GM21390 (cell line): Measurements from ENCODE around the gene DCXR.
A peak's percentile ranks its signal among the peaks of the same experiment; 100 is the strongest.

ENCODE experiments used
- ATAC-seq: cut with Tn5 transposase; IDR thresholded peaks from one replicate; pipeline ENCODE4 v1.9.1; 2021; ENCODE audit not compliant: unreplicated experiment

The DCXR gene

DNA sequence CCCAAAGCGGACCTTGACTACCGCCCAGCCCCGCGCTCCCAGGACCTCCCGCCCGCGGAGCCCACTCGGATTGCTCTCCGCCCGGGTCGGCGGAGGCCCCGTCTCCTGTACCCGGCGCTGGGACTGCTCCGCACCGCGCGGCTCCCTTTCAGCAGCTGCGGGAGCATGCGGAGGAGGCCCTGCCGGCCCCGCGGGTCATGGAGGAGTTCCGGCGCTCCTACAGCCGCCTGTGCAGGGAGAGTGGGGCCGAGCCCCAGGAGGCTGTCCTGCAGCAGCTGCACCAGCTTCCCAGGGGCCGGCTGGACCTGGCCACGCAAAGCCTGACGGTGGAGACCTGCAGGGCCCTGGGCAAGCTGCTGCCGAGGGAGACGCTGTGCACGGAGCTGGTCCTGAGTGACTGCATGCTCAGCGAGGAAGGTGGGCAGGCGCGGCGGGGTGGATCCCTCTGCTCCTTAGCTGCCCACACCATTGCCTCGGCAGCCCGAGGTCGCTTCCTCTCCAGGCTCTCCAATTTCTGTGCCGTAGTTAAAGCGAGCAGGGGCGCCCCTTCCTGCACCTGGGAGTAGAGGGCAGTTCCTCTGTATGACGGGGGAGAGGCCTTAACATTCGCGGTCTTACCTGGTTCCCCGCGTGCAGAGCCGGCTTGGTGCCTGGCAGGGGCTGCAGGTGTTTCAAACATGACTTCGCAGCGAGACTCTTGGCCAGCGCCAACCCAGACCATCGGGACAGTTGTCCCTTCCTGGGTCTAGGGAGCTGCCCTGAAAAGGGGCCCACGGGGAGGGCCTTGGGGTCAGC is 13.9 kb downstream of the DCXR start:
- ATAC-seq: peak; percentile 0

DNA sequence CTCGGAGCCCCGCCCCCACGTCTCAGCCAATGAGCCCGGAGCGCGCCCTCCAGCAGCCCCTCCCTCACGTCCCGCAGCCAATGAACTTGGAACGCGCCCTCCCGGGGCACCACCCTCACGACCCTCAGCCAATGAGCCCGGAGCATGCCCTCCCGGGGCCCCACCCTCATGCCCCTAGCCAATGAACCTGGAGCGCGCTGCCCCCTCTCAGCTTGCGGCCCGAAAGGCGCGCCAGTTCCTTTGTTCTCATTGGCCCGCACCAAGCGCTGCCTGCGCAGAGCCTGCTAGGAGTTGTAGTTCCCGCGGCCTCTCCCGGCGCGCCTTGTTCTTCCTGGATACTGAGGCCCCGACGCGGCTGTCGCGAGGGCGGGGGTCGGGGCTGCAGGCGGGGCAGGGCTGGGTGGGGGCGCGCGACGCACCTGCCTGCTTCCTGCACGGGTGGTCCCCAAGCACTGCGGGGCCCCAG is 14.5 kb downstream of the DCXR start, which contains the start of gene LRRC45:
TSS of gene LRRC45 (plus strand) at position 325 of the 466 bp plus-strand sequence. CDS start 339 bp downstream, outside the sequence.
- ATAC-seq: peak; percentile 81

DNA sequence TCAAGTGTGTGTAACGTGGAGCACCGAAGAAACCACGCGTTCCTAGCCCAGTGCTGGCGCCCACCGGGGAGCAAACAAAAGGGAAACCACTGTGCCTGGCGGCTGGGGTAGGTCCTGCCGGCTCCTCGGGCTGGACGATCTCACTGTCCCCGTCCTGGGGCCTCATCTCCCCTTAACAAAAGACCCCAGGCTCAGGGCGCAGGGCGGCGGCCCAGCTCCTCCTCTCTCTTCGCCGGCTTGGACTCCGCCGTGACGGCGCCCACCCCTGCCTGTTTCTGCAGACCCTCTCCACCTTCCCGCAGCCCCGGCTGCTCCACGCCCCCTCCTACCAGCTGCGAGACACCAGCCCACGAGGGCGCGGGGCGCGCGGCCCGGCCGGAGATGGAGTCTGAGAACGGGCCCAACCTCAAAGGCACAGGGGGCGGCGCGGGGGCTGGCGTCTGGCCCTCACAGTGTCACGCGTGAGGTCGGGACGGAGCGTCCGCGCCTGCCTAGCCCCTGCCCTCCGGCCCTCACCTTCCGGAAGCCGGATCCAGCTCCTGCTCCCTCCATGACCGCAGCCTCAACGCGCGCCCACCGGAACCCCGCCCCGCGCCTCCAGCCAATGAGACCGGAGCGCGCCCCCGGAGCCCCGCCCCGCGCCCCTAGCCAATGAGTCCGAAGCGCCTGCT is 15.1 kb downstream of the DCXR start, which contains the start of gene CENPX:
TSS of gene CENPX (minus strand) at position 569 of the 671 bp plus-strand sequence. CDS start at position 552, 17 bp downstream.
- no peak for ATAC-seq

DNA sequence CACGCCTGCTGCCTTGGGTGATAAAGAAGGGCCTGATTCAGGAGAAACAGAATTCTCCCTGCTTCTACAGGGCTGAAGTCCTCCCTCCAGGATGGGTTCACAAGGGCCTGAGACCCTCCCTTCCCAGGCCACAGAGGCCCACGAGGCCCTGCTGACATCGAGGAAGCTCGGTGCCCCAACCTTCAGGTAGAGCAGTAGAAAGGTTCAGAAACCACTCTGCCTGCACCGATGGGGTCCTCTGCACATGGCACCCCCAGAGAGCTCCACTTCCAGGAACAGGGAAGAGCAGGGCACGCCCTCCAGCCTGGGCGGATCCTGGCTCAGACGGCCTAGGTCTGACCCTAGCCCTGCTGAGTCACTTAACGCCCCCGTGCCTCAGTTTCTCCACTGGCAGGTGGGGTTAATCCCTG is 15.6 kb downstream of the DCXR start:
- no peak for ATAC-seq

- no peak for ATAC-seq
Observed at GRCh38 chr17:82021107-82021899, 16.2 kb downstream of the DCXR start.

DNA sequence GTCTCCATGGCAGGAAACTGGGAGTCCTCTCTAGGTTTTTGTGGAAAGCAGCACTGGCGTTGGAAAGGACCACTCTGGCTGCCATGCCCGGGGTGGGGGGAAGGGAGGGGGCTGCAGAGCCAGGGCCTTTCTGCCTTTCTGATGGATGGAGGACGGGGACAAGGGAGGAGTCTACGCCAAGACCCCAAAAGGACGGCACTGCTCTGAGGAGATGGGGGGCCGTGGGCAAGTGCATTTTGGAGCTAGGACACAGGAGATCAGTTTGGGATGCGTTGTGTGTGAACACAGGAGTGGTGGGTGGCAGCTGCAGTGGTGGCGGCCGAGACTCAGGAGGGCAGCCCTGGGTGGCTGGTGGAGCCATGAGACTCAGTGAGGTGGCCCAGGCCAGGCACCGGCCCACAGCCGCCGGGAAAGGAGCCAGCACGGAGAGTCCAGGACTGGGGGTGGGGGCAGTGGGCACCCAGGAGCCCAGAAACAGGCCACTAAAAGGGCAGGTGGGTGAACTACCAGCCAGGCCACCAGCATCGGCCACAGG is 16.9 kb downstream of the DCXR start:
- ATAC-seq: no peak

DNA sequence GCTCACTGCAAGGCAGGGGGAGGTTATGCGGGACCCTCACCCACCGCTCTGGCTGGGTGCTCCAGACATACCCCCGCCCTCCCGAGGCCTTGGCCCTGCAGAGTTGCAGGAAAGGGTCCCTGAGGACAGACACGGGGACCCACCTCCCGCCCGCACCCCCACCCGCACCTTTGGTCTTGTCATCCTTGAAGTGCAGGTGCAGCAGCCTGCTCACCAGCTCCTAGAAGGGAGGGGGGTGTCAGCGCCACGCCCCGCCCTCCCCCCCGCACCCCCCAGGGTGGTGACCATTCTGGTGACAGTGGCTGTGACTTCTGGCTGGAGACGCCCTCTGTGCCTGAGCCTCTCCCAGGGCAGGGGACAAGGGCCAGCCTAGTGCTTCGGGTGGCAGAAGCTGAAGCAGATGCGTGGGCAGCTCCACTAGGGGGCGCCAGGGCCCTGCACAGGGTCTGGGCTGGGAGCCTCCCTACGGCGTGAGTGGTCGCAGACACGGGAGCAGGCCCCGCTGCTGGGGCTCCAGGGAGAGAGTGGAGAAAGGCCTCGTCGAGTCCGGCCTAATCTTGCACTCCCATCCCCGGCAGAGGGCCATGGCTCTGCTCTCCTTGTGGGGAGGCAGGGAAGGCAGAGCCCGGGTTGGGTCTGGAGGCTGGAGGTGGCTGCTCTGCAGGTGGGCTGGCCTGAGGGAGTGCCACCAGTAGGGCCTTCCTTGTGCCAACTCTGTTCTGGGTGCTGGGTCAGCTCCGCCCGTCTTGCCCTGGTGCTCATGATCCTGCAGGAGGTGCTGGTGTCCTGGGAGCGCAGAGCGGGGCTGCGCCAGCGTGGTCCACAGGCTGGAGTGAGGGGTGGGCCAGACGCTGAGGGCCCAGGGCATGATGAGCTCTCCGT is 17.6 kb downstream of the DCXR start:
- ATAC-seq: no peak

DNA sequence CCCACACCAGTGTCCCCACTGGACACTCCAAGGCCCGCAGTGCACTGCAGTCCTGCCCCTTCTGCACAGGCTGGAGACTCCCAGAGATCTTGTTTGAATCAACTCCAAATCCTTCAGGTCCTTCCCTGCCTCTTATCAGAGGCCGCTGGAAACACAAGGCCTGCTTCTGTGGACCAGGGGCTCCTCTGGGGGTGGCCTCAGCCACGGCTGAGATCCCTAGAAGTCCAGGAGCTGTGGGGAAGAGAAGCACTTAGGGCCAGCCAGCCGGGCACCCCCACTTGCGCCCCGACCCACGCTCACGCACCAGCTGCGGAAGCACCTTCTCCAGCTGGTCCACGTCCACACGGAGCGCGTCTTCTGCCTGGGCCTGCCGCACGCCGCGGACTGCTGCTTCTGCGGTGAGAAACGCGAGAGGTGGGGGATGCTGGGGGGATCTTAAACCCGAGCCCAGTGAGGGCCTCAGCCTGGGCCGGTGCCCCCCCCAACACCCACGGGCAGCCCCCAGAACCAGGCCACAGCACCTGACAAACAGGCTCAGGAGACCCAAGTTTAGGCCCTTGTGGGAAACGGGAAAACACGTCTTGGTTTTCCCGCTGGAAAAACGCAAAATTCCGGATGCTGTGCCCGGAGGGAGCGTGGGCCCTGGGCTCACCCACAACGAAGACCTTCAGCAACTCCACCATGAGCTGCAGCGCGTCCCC is 18.4 kb downstream of the DCXR start:
- no peak for ATAC-seq

DNA sequence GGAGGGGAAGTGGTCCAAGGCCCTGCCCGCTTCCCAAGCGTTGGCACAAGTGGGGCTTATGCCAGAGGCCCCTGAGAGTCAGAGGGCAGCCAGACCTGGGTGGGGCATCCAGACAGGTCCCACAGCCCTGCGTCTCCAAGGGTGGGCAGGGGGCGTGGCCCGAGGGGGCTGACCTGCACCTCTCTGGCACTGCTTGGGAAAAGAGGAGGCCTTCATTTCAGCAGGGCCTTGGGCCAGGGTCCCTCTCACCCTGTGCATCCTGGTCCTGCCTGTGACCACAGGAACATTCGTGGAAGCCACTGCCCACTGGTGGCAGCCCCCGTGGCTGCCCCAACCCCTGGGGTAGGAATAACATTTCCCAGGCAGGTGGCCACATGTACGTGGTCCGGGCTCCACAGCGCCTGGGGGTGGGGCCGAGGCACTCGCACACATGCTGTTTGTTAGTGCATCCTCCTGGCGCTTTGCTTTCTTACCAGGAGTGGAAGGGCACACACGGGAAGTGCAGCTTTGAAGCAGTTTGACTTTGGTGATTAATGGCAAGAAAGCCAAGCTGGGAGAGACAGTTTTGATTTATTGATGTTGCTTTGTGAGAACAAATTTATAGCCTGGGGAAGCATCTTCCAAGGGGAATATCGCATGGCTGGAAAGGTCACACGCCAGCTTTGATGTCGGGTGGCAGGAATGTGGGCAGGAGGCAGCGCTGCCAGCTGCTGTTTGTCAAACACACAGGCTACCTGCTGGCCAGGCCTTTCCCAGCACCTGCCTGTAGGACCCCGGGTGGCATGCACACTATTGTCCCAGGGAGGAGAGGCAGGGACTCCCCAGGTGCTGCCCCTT is 19.1 kb downstream of the DCXR start:
- ATAC-seq: no peak

DNA sequence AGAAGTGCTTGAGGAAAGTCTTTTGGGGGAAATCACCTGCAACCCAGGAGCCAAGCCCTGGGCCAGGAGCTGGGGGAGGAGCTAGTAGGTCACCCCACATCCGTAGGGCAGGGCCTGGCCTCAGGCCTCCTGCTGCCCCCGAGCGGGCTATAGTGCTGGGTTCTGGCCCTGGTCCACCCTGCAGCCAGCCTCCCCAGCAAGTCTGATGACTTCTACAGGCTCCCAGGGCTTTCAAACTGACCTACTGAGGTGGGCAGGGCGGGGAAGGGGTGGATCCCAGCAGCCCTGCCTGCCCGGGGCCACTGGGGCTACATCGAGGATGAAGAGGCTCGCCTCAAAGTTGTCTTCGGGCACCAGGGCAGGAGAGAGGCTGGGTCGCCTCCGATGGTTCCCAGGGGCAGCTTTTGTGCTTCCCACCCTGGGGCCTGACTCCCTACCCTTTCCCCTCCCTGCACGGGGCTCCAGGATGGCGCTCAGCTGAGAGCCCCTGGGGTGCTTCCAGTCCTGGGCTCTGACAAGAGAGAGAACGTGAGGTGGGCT is 19.8 kb downstream of the DCXR start:
- no peak for ATAC-seq

DNA sequence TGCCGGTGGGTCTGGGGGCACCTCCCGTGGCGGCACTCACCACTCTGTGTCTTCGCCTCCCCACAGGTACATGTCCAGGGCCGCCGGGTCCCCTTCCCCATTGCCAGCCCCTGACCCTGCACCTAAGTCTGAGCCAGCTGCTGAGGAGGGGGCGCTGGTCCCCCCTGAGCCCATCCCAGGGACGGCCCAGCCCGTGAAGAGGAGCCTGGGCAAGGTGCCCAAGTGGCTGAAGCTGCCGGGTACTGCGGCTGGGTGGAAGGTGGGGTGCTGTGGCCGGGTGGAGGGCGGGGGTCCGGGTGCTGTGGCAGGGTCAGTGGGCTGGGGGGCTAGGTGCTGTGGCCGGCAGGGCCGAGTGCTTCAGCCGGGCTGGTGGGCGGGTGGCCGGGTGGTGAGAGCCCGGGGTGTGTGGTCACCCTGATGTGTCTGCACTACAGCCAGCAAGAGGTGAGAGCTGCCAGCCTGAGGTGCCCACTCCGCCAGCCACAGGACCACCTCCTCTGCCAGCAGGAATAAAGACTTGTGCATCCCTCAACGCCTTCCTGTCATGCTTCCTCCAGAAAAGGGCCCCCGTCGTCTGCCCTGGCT is 20.5 kb downstream of the DCXR start:
- no peak for ATAC-seq

- no peak for ATAC-seq
Observed at GRCh38 chr17:82016061-82016874, 21.2 kb downstream of the DCXR start.

DNA sequence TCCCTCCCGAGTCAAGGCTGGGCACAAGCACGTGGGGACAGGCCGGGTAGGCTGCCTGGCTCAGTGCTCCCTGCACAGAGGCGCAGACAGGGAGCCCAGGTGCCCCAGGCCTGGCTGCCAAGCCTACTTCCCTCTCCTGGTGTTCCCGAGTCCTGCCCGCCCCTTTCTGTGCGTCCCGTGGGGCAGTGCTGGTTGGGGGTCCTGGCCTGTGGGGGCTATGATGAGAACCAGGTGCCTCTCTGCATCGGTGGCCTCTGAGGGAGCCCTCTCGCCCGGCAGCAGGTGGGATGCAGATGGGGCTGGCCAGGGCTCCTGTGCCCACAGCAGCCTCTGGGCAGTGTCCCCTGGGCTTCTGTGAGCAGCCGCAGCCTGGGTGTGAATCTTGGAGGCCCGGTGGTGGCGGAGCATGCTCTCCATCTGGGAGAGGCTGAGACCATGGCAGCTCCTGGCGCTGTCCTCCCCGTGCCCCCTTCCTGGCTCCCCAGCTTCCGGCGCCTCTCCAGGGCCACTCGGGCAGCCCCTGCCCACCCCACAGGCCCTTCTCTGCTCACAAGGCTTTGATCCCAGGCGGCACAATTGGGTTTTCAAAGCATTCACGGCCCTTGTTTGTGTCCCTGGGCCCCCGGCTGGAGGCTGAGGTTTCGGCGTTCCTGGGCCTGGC is 22.1 kb downstream of the DCXR start:
- ATAC-seq: no peak

- ATAC-seq: no peak
Observed at GRCh38 chr17:82014971-82015310, 22.6 kb downstream of the DCXR start.

GRCh38 chr17:82014432-82014831 is 23.1 kb downstream of the DCXR start:
- no peak for ATAC-seq

DNA sequence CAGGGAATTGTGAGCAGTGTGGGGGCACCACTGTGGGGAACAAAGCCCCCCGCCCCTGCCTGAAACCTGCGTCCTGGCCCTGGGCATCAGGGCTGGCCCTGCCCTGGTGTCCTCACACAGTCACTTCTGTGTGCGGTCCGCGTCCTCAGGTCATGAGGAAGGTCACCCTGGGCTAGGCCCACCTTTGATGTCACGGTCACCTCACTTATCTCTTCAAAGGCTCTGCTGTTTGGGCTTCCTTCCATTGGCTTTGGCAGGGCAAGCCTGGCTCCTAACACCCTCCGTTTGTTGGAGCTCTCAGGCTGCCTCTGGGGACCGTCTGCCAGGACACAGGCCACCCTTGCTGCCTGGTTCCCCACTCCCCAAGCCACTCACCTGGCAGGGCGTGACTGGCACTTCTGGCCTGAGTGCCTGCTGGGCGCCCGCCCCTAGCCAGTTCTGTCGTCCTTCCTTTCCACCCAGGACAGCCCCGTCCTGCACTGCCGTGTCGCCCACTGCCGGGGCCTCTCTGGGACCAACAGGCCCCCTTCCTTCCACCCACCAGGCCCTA is 23.6 kb downstream of the DCXR start:
- no peak for ATAC-seq
